GM20000 (cell line): ENCODE measurements around the gene CTNNA3.

ENCODE experiments used
- DNase-seq: peaks from one replicate; pipeline ENCODE4 v3.0.0; 2012; ENCODE audit warnings: low spot score
- TF ChIP-seq, protein P1 (sequence below): IDR thresholded peaks from 2 replicates; pipeline ENCODE4 v1.5.1; 2012; ENCODE audit warnings: mild to moderate bottlenecking, control low read depth; ENCODE audit errors: extremely low read depth, missing control alignments

CTNNA3 gene

DNA sequence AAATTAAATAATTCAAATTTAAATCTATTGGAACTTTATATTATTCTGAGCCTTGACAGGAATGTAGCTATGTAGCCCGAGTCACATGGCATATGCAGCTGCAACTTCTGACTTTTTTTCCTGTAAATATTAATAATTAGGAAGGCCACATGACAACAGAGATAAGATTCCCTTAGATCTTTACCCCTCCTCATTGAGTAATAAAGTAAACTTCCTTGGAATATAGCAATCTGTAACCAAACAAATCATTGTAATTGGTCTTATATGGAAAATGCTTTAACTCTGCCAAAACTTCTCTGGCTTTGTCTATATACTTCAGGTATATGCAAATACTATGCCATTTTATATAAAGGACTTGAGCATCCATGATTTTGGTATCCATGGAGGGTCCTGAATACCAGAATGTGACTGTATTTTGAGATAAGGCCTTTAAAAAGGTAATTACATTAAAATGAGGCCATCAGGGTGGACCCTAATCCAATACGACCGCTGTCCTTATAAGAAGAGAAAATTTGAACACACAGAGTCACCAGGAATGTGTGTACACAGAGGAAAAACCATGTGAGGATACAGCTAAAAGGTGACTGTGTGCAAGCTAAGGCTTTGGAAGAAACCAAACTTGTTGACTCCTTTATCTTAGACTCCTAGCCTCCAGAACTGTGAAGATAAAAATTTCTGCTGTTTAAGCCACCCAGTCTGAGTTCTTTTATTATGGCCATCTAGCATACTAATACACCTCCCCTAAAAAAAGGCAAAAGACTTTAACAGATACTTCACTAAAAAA, 222.0 kb downstream of the CTNNA3 start:
- TF ChIP-seq, protein P1, sequence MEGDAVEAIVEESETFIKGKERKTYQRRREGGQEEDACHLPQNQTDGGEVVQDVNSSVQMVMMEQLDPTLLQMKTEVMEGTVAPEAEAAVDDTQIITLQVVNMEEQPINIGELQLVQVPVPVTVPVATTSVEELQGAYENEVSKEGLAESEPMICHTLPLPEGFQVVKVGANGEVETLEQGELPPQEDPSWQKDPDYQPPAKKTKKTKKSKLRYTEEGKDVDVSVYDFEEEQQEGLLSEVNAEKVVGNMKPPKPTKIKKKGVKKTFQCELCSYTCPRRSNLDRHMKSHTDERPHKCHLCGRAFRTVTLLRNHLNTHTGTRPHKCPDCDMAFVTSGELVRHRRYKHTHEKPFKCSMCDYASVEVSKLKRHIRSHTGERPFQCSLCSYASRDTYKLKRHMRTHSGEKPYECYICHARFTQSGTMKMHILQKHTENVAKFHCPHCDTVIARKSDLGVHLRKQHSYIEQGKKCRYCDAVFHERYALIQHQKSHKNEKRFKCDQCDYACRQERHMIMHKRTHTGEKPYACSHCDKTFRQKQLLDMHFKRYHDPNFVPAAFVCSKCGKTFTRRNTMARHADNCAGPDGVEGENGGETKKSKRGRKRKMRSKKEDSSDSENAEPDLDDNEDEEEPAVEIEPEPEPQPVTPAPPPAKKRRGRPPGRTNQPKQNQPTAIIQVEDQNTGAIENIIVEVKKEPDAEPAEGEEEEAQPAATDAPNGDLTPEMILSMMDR: no peak
- DNase-seq: no peak

DNA sequence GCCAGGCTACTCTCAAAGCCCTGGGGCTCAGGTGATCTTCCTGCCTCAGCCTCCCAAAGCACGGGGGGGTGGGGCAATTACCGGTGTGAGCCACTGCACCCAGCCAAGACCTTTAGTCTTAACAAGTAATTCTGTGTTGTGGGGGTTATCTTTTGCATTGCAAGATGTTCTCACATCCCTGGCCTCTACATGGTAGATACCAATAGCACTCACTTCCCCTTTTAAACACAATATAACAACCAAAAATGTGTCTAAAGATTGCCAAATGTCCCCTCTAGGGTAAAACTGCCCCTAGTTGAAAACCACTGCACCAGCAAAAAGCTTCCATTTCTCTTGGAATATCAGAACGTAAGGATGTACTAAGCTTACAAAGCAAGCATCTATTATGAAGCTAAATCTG, 225.0 kb downstream of the CTNNA3 start:
- DNase-seq: no peak
- TF ChIP-seq, protein P1: no peak

DNA sequence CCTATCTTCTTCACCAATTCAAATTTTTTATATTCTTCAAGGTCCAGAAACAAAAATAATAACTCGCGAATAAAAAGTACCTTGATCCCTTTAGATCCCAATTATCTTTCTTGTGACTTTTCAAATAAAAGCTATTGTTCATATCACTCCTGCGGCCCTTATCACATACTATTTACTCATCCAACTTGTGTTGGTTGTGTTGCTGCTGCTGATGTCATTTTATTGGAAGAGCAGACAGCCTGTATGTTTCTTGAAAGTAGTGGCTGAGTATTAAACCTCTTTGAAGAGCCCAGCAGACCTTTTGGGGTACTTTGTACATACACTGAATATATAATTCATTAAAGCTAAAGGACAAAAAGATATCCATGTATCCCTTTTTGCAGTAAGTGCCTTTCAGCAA, 231.7 kb downstream of the CTNNA3 start:
- TF ChIP-seq, protein P1: no peak
- no peak for DNase-seq

GRCh38 chr10:67452892-67453291, 243.1 kb downstream of the CTNNA3 start:
- no peak for DNase-seq
- TF ChIP-seq, protein P1: no peak

GRCh38 chr10:67438605-67439304, 257.2 kb downstream of the CTNNA3 start:
- no peak for DNase-seq
- TF ChIP-seq, protein P1: no peak

DNA sequence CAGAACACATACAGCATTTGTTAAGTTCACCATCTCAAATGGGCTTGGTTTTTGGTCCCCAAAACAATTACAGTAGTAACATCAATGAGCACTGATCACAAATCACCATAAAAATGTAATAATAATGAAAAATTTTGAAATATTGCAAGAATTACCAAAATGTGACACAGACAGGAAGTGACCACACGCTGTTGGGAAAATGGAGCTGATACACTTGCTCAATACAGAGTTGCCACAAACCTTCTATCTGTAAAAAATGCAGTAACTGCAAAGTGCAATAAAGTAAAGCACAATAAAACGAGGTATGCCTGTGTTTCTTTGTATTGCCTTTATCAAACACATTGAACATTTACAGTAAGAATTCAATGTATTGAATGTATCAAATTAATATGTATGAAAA, 262.7 kb downstream of the CTNNA3 start:
- DNase-seq: no peak
- TF ChIP-seq, protein P1: no peak

DNA sequence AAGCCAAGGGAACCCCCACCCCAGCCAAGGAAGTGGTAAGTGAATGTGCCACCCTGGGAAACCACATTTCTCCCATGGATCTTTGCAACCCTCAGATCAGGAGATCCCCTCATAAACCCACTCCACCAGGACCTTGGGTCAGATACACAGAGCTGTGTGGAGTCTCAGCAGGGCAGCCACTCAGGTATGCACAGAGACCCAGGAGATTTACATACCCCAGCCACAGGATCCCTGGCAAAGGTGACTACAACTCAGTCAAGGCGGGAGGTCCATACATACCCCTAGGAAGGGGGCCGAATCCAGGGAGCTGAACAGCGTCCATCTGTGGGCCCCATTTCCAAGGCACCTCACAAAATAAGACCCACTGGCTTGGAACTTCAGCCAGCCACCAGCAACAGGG, 293.4 kb downstream of the CTNNA3 start:
- no peak for DNase-seq
- TF ChIP-seq, protein P1: no peak
